22Rv1 (cell line): ENCODE data around the gene GPATCH1.

Experiments
- CTCF ChIP-seq: fragments of 450-650 bp; IDR thresholded peaks from 2 replicates; pipeline ENCODE4 v1.5.1; 2017; ENCODE audit warnings: mild to moderate bottlenecking
- ZFX ChIP-seq: fragments of 450-650 bp; IDR thresholded peaks from 2 replicates; pipeline ENCODE4 v1.6.1; 2017; ENCODE audit warnings: antibody characterized with exemption, borderline replicate concordance

DNA sequence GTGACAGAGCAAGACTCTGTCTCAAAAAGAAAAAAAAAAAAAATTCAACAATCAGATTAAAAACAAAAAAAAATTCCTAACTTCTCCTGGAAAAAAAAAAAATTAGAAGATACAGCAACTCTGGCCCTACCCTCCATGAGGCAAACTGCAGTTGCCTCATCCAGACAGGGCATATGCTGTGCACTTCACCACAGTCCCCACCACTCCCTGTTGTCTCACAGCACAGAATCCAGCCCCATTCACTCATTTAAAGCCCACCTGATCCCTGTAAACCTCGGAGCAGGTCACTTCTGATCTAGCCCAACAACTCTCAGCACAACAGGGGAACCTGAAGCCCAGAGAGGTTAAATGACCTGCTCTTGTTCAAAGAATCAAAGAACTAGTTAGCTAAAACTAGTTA is 41.2 kb upstream of the GPATCH1 start:
- TF ChIP-seq CTCF (no peak), ZFX (no peak)
